ENCODE data around the gene CD58.
"Not testable (repeated sequence)": the region's sequence is repeated elsewhere in the genome, so short reads cannot be mapped to it uniquely, and the experiment has no call there.

The CD58 gene

GRCh38 chr1:116570358-116571214 lies at the start of gene CD58:
Gene CD58, minus strand, starts transcription at chr1:116571026. Its CDS starts 54 bp downstream, at chr1:116570972.
- DNase-seq: peak; percentile 88
- in situ Hi-C loops (cut with MboI; ENCODE audit: low pct_unique_long_range_greater_than_20kb, low sequenced_read_pairs): no loop called here

GRCh38 chr1:116620392-116620791 lies 49.6 kb upstream of the CD58 start:
- DNase-seq; in situ Hi-C loops (cut with MboI; ENCODE audit: low pct_unique_long_range_greater_than_20kb, low sequenced_read_pairs): not testable (repeated sequence)

GRCh38 chr1:116619106-116619505 lies 48.3 kb upstream of the CD58 start:
- in situ Hi-C loops (cut with MboI; ENCODE audit: low pct_unique_long_range_greater_than_20kb, low sequenced_read_pairs); DNase-seq: not testable (repeated sequence)

DNA sequence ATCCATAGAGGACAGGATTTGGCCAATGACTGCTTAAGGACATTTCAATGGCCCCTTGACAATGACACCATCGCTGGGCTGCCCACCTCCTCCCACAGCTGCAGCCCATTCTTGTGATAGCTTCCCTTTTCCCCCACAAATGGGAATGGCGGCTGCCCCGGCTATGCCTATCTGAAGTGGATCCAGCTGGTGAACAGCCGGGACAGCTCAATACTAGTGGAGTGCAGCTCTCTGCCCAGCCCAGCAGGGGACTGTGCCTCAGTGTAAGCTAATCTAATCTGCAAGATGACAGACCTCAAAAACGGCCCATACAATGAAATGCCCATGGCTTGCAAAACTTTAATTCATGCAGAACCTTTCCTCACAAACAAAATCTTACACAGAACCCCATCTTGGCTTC lies 47.0 kb upstream of the CD58 start:
- in situ Hi-C loops (cut with MboI; ENCODE audit: low pct_unique_long_range_greater_than_20kb, low sequenced_read_pairs); DNase-seq: not testable (repeated sequence)

GRCh38 chr1:116613825-116614224 lies 43.0 kb upstream of the CD58 start:
- in situ Hi-C loops (cut with MboI; ENCODE audit: low pct_unique_long_range_greater_than_20kb, low sequenced_read_pairs); DNase-seq: not testable (repeated sequence)

GRCh38 chr1:116609801-116610371 lies 39.1 kb upstream of the CD58 start:
- in situ Hi-C loops (cut with MboI; ENCODE audit: low pct_unique_long_range_greater_than_20kb, low sequenced_read_pairs): not testable (repeated sequence)
- peak; percentile 50 for DNase-seq

- DNase-seq; in situ Hi-C loops (cut with MboI; ENCODE audit: low pct_unique_long_range_greater_than_20kb, low sequenced_read_pairs): not testable (repeated sequence)
Measured at GRCh38 chr1:116608841-116609240, 38.0 kb upstream of the CD58 start.

DNA sequence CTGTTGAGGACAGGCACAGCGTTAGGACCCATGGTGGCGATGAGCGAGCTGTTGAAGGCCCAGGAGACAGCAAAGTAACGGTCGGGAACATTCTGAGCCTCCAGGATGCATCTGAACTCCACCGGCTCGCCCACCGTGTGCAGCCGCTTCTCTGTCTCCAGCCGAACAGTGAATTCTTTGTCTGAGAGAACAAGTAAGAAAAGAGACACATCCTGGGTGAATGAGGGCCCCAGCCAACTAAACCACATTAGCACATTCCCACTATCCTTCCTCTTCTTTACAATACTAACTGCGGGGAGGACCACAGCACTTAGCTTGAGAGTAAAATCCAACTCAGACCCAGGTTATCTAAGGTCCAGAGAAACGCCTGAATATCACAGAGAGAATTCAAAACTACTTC lies 37.3 kb upstream of the CD58 start:
- DNase-seq; in situ Hi-C loops (cut with MboI; ENCODE audit: low pct_unique_long_range_greater_than_20kb, low sequenced_read_pairs): not testable (repeated sequence)

DNA sequence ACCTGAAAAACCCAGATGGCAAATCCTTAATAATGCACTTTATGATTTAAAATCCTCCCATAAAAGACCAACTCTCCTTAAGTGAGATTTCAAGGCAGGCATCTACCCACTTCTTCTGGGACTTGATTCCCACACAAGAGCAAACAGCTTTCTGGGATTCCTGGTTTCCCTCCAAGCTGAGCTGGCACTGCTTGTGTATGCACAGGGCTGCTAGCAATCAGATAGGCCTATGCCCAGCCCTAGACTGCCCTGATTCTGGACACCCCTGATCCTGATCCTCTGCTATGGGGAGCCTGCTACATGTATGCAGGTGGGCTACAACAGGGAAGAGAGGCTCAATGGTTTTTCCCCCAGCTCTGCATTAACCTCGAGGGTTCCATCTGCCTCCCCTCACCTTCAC lies 36.6 kb upstream of the CD58 start:
- DNase-seq; in situ Hi-C loops (cut with MboI; ENCODE audit: low pct_unique_long_range_greater_than_20kb, low sequenced_read_pairs): not testable (repeated sequence)

DNA sequence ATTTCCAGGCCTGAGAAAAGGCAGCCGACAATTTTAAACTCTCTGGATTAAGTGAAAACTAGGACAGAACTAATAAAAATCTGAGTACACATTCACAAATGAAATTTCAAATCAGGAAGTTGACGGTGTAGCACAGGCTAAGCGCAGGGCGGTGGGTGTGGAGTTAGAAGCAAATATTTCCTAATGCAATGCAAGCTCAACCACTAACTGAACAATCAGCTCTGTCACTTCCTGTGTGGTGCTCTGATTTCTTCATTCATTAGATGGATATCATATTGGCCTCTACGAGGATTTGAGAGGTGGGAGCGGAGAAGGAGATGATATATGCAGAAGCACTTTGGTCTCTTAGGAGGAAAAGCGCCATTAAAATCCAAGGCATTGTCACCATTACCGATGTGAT lies 35.2 kb upstream of the CD58 start:
- in situ Hi-C loops (cut with MboI; ENCODE audit: low pct_unique_long_range_greater_than_20kb, low sequenced_read_pairs): not testable (repeated sequence)
- peak; percentile 53 for DNase-seq

DNA sequence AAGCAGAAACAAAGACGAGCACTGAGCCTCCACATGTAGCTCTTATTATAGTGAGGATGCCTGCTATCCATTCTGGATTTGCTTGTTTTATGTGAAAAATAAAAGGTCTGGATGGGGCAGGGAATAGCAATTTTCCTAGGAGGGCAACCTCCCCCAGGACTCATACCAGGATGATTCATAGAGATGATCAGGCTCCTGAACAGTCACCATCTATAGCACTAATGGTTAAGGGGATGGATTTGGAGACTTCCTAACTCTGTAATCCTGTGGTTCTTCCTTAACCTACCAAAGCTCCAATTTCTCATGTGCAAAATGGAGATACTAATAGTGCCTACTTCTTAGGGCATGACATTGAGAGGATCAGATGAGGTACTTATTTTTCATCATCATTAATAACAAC lies 34.5 kb upstream of the CD58 start:
- no peak for DNase-seq
- in situ Hi-C loops (cut with MboI; ENCODE audit: low pct_unique_long_range_greater_than_20kb, low sequenced_read_pairs): no loop called here

DNA sequence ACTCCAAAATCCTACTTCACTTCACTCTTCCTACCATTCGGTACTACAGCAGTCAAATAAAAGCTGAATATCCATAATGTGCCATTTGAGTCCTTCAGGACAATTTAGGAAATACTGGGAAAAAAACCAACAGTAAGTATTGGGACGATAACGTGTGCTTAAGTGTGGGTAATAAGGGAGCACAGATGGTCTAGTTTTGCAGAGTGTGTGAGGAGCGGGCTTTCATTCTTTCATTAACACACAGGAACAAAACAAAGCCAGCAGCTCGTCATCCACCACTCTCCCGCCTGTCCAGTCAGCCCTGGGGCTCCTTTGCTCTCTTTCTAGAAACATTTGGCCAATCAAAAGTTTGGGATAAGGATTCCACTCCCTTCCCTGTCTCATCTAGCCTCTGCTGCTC lies 33.6 kb upstream of the CD58 start:
- DNase-seq; in situ Hi-C loops (cut with MboI; ENCODE audit: low pct_unique_long_range_greater_than_20kb, low sequenced_read_pairs): not testable (repeated sequence)

- in situ Hi-C loops (cut with MboI; ENCODE audit: low pct_unique_long_range_greater_than_20kb, low sequenced_read_pairs); DNase-seq: not testable (repeated sequence)
Measured at GRCh38 chr1:116603646-116604045, 32.8 kb upstream of the CD58 start.

GRCh38 chr1:116599369-116599768 lies 28.5 kb upstream of the CD58 start:
- DNase-seq: not testable (repeated sequence)

GRCh38 chr1:116598420-116599036 lies 27.7 kb upstream of the CD58 start:
- in situ Hi-C loops (cut with MboI; ENCODE audit: low pct_unique_long_range_greater_than_20kb, low sequenced_read_pairs); DNase-seq: not testable (repeated sequence)

More at GRCh38 chr1:116599369-116599768, 28.5 kb upstream of the CD58 start:
- in situ Hi-C loops (cut with MboI; ENCODE audit: low pct_unique_long_range_greater_than_20kb, low sequenced_read_pairs): not testable (repeated sequence)

DNA sequence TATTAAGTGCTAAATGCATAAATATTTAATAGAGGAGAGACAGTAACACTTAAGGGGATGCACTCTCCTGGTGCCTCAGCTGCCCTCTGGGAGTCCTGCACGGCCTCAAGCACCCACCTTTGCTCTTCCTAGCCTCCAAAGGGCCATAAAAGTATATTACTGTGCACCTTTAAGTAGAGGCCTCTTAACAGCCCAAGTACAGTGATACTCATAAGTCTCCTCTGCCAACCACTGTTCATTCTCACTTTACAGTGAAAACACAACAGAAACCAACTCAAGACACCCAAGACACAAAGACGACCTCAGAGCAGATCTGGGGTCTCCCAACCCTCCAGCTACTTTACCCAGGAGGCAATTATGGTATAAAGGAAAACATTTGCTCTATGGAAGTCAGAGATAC lies 26.6 kb upstream of the CD58 start:
- in situ Hi-C loops (cut with MboI; ENCODE audit: low pct_unique_long_range_greater_than_20kb, low sequenced_read_pairs); DNase-seq: not testable (repeated sequence)

- peak; percentile 20 for DNase-seq
- in situ Hi-C loops (cut with MboI; ENCODE audit: low pct_unique_long_range_greater_than_20kb, low sequenced_read_pairs): not testable (repeated sequence)
Measured at GRCh38 chr1:116596742-116597307, 26.0 kb upstream of the CD58 start.

DNA sequence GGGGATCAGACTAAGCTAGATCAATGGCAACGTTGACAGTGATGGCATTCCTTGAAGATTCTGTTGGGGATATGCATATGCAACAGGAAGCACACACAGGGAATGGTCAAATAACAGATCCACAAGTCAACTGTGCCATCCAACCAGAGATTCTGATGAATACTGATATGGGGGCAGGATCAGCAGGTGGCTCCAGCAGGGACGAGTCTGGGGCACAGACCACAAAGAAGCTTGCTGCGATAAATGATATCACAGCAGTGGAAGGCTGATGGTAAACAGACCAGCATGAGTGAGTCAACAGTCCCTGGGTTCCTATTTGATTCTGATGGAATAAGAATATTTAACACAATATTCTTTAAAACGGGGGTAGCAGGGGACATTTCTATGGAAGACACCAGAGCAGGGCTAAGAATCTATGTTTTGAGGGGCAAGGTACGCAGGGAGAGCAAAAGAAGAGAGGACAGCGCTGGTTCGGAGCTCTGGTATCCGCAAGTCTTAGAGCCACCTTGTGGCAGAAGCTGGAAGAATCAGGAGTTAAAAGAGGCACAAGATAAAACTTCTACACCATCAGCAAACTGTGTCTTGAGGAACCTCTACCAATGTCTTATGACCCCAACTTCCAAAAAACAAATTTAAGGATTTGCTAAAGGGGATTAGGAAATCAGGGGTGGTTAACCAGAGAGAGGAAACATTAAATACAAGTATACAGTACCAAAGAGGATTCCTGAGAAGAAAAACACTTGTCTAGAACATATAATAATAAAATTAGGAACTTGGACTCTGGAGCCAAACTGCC lies 25.3 kb upstream of the CD58 start:
- peak; percentile 40 for DNase-seq
- in situ Hi-C loops (cut with MboI; ENCODE audit: low pct_unique_long_range_greater_than_20kb, low sequenced_read_pairs): not testable (repeated sequence)

All from KBM-7 (cell line).